Keratinocyte (primary cell): ENCODE data around the gene RHOB. TPM values are rescaled to one million over a fixed set of nuclear protein-coding genes. Genes with fewer than 3 reads are reported as not detected.

Source experiments
- DNase-seq: peaks from one replicate; pipeline ENCODE4 v3.0.0-alpha.2; 2011; ENCODE audit warnings: low read depth, missing footprints, low spot score
- FAIRE-seq: peaks from 2 replicates; lab custom pipeline; 2011; peaks lifted over from hg19 to GRCh38; lab: Jason Lieb, UNC
- H2AFZ ChIP-seq: 2 replicates; pipeline ENCODE4 v1.6.0; 2012; ENCODE audit warnings: low read length, control low read depth, inconsistent platforms; ENCODE audit not compliant: control insufficient read depth
- H3K27ac ChIP-seq: 2 replicates; pipeline ENCODE4 v1.5.1; 2011; ENCODE audit warnings: low read length; ENCODE audit not compliant: control insufficient read depth, insufficient read depth
- H3K27me3 ChIP-seq: 3 replicates; pipeline ENCODE4 v1.6.0; 2011; ENCODE audit warnings: low read length; ENCODE audit not compliant: control insufficient read depth, insufficient read depth; ENCODE audit errors: extremely low read depth
- H3K36me3 ChIP-seq, 2 experiments: 2 replicates in 1 of 2; 3 replicates in 1 of 2; pipeline ENCODE4 v1.5.1; 2011; ENCODE audit warnings: low read length in 2 of 2, mild to moderate bottlenecking in 1 of 2; ENCODE audit not compliant: control insufficient read depth in 2 of 2, insufficient read depth in 2 of 2; ENCODE audit errors: extremely low read depth in 1 of 2
- H3K4me1 ChIP-seq: 3 replicates; pipeline ENCODE4 v1.5.1; 2011; ENCODE audit warnings: low read length; ENCODE audit not compliant: control insufficient read depth, insufficient read depth; ENCODE audit errors: extremely low read depth
- H3K4me2 ChIP-seq: 3 replicates; pipeline ENCODE4 v1.6.0; 2011; ENCODE audit warnings: low read depth, low read length; ENCODE audit not compliant: control insufficient read depth, insufficient read depth; ENCODE audit errors: extremely low read depth
- H3K4me3 ChIP-seq, 3 experiments: fragments of 200-600 bp in 1 of 3; sonication (generic) in 1 of 3; 2 replicates in 2 of 3; 3 replicates in 1 of 3; pipeline ENCODE4 v1.5.1; 2011 to 2016; ENCODE audit warnings: low read length in 3 of 3, mild to moderate bottlenecking in 3 of 3, control low read depth in 2 of 3, inconsistent platforms in 1 of 3, low read depth in 1 of 3, mixed read lengths in 1 of 3, mixed run types in 1 of 3, moderate library complexity in 1 of 3; ENCODE audit not compliant: control insufficient read depth in 2 of 3, insufficient read depth in 2 of 3; ENCODE audit errors: extremely low read depth in 1 of 3
- H3K79me2 ChIP-seq: 2 replicates; pipeline ENCODE4 v1.6.0; 2012; ENCODE audit warnings: low read length; ENCODE audit not compliant: control insufficient read depth, insufficient read depth
- H3K9ac ChIP-seq: 3 replicates; pipeline ENCODE4 v1.6.0; 2011; ENCODE audit warnings: low read length; ENCODE audit not compliant: control insufficient read depth, insufficient read depth; ENCODE audit errors: extremely low read depth
- H3K9me1 ChIP-seq: 3 replicates; pipeline ENCODE4 v1.6.0; 2011; ENCODE audit warnings: low read length; ENCODE audit not compliant: control insufficient read depth, insufficient read depth; ENCODE audit errors: extremely low read depth
- H3K9me3 ChIP-seq: 2 replicates; pipeline ENCODE4 v1.5.1; 2012; ENCODE audit warnings: low read depth, low read length; ENCODE audit not compliant: control insufficient read depth
- H4K20me1 ChIP-seq: 3 replicates; pipeline ENCODE4 v1.6.0; 2011; ENCODE audit warnings: low read length; ENCODE audit not compliant: control insufficient read depth, insufficient read depth; ENCODE audit errors: extremely low read depth
- EZH2 ChIP-seq: IDR thresholded peaks from one replicate; pipeline ENCODE4 v1.6.1; 2012; ENCODE audit warnings: inconsistent platforms, mild to moderate bottlenecking, low read length, moderate library complexity
- dilution Hi-C: fragments of 300-500 bp; cut with MboI; formaldehyde crosslinking; loops from one replicate; pipeline ENCODE4 v1.7.0; 2020; ENCODE audit warnings: low sequenced_read_pairs; ENCODE audit not compliant: extremely low pct_ligation_motif_present
- polyA plus RNA-seq, 5 experiments: library from polyadenylated mRNA; depleted of rRNA in 3 of 5; stranded (reverse) in 3 of 5; stranded (forward) in 1 of 5; unstranded in 1 of 5; fragments of >200 nt; gene quantifications; 1 replicate in 1 of 5; 2 replicates in 3 of 5; 3 replicates in 1 of 5; pipeline versions ENCODE4 v1.2.1 to v1.2.3, GENCODE V29; 2011 to 2012; ENCODE audit warnings: missing spikeins in 2 of 5, low read depth in 1 of 5, low replicate concordance in 1 of 5
- small RNA-seq, 3 experiments: library from RNA; depleted of rRNA; stranded (forward); fragments of <200 nt; gene quantifications; one replicate each; pipeline ENCODE3, GENCODE V24; 2012; ENCODE audit warnings: low read depth in 3 of 3, low replicate concordance in 1 of 3; ENCODE audit not compliant: insufficient read length in 3 of 3
- TF ChIP-seq, protein P1 (sequence below), 3 experiments: IDR thresholded peaks in 1 of 3; conservative IDR thresholded peaks in 1 of 3; optimal IDR thresholded peaks in 1 of 3; 2 replicates in 2 of 3; 3 replicates in 1 of 3; pipeline versions ENCODE3 to v1.5.1; 2011; ENCODE audit warnings: low read length in 3 of 3, mild to moderate bottlenecking in 3 of 3, moderate library complexity in 2 of 3, control low read depth in 1 of 3, inconsistent platforms in 1 of 3; ENCODE audit not compliant: insufficient read depth in 2 of 3; ENCODE audit errors: extremely low read depth in 1 of 3

RHOB gene
- polyA plus RNA-seq, 1 donor (not counting 4 experiments of a cell fraction or from before 2014, with no cell fraction given): 23.6 TPM

DNA sequence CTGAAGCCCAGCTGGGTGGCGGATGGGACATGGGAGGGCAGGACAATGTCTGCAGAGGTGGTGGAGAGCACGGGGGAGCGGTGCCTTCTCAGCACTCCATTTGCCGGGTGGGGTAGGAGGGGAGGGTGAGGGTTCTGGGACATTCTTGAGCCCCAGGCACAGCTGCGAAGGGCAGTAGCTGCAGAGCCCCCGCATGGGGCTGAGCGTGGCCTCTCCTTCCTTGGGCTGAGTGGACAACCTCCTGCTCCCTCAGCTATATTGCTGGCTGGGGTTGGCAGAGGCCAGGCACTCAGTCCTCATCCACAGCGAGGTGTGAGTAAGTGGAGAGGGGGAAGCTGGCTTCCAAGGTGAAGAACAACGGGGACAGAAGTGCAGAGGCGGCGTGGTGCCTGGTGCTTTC lies 50.1 kb downstream of the RHOB start:
- Histone ChIP-seq H3K36me3 (no peaks in the 10 kb centered on the region), H3K4me2 (no peak overlapping the region), H3K9me1 (no peaks in the 10 kb centered on the region), H3K27me3 (no peaks in the 10 kb centered on the region), H3K9me3 (no peaks in the 10 kb centered on the region), H3K4me1 (peaks cover 6% of the 10 kb centered on the region), H2AFZ (no peak overlapping the region), H3K9ac (no peak overlapping the region), H3K79me2 (no peaks in the 10 kb centered on the region), H3K27ac (no peak overlapping the region), H4K20me1 (no peaks in the 10 kb centered on the region), H3K4me3 (no peak overlapping the region)
- FAIRE-seq: no peak
- dilution Hi-C loops: no loop called here
- no peak for DNase-seq
- TF ChIP-seq EZH2: no peak
- TF ChIP-seq, protein P1, sequence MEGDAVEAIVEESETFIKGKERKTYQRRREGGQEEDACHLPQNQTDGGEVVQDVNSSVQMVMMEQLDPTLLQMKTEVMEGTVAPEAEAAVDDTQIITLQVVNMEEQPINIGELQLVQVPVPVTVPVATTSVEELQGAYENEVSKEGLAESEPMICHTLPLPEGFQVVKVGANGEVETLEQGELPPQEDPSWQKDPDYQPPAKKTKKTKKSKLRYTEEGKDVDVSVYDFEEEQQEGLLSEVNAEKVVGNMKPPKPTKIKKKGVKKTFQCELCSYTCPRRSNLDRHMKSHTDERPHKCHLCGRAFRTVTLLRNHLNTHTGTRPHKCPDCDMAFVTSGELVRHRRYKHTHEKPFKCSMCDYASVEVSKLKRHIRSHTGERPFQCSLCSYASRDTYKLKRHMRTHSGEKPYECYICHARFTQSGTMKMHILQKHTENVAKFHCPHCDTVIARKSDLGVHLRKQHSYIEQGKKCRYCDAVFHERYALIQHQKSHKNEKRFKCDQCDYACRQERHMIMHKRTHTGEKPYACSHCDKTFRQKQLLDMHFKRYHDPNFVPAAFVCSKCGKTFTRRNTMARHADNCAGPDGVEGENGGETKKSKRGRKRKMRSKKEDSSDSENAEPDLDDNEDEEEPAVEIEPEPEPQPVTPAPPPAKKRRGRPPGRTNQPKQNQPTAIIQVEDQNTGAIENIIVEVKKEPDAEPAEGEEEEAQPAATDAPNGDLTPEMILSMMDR (optimal IDR thresholded peaks at IDR 0.05 in 1 of 3, IDR thresholded peaks at IDR 0.05 in 1 of 3, conservative IDR thresholded peaks at IDR 0.05 in 1 of 3; ENCODE audit: extremely low read depth in 1 of 3, insufficient read depth in 2 of 3, low read length in 3 of 3): no peak

Small RNA genes lying within 50 kb of the gene (small RNA-seq; reads per million reads assigned to genes)
- gene RF00019 (0 reads per million in 3 experiments), gene RNA5SP86 (0 to 0.33 (median 0) reads per million in 3 experiments)

Other genes with a start within 250 kb of the RHOB start
- 696 to 1,073 TPM (median 1,057 TPM) in 3 replicates for gene SDC1, start 221.9 kb upstream of the RHOB start, polyA plus RNA-seq
- gene PUM2, start 96.2 kb upstream of the RHOB start, polyA plus RNA-seq: 30.1 to 47.5 TPM (median 46.5 TPM) in 3 replicates
- gene HS1BP3, start 204.0 kb downstream of the RHOB start, polyA plus RNA-seq: 18.5 to 21.2 TPM (median 20.7 TPM) in 3 replicates
- not detected in 3 replicates for gene GDF7, start 220.1 kb downstream of the RHOB start, polyA plus RNA-seq